ENCODE results near the gene OAS1.

DNA sequence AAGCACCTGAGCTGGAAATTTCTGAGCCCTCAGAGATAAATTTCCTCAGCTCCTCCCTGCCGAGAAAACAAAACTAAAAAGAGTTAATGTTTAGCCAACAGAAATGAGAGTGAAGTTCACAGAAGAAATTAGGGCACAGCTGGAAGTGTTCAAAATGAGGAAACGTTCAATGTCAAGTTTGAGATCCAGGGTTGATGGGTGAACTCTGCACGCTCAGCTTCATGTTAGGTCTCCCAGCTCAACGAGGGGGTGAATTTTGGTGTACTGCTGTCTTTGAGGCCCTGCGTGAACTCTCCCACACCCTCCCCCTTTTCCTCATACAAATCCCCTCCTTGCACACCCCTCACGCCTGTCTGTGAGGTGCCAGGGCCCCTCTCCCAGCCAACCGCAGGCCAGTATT, 18.2 kb downstream of the OAS1 start:
- TF ChIP-seq CTCF (IDR thresholded peaks at IDR 0.05) (no peak), POLR2A (IDR thresholded peaks at IDR 0.05) (no peak)
